Uterus (tissue), 2 donors: ENCODE results near the gene SMIM24.
"Not testable (repeated sequence)": the region's sequence is repeated elsewhere in the genome, so short reads cannot be mapped to it uniquely, and the experiment has no call there.

Experiments used
- POLR2A ChIP-seq, 2 donors: fragments of 450-650 bp; IDR thresholded peaks; one replicate each; pipeline ENCODE4 v1.6.1; 2016; ENCODE audit warnings: antibody characterized with exemption in 2 of 2, mild to moderate bottlenecking in 1 of 2, moderate library complexity in 1 of 2
- TF ChIP-seq, protein P1 (sequence below), 4 experiments: fragments of 200-600 bp in 2 of 4; fragments of 450-650 bp in 2 of 4; sonication (generic) in 2 of 4; IDR thresholded peaks; one replicate each; pipeline ENCODE4 v1.5.1; 2016 to 2019; ENCODE audit warnings: antibody characterized with exemption in 4 of 4, mild to moderate bottlenecking in 2 of 4, moderate library complexity in 1 of 4

- TF ChIP-seq, protein P1, sequence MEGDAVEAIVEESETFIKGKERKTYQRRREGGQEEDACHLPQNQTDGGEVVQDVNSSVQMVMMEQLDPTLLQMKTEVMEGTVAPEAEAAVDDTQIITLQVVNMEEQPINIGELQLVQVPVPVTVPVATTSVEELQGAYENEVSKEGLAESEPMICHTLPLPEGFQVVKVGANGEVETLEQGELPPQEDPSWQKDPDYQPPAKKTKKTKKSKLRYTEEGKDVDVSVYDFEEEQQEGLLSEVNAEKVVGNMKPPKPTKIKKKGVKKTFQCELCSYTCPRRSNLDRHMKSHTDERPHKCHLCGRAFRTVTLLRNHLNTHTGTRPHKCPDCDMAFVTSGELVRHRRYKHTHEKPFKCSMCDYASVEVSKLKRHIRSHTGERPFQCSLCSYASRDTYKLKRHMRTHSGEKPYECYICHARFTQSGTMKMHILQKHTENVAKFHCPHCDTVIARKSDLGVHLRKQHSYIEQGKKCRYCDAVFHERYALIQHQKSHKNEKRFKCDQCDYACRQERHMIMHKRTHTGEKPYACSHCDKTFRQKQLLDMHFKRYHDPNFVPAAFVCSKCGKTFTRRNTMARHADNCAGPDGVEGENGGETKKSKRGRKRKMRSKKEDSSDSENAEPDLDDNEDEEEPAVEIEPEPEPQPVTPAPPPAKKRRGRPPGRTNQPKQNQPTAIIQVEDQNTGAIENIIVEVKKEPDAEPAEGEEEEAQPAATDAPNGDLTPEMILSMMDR (IDR thresholded peaks at IDR 0.05): not testable (repeated sequence)
- TF ChIP-seq POLR2A (IDR thresholded peaks at IDR 0.05): not testable (repeated sequence)
Observed at GRCh38 chr19:3430366-3430680, 50.0 kb downstream of the SMIM24 start.
